K562 (cell line): Measurements from ENCODE around the gene SEH1L. TPM values are rescaled to one million over a fixed set of nuclear protein-coding genes. Genes with fewer than 3 reads are reported as not detected.

Source experiments
- BRCA1 ChIP-seq, 2 experiments: fragments of 450-650 bp in 1 of 2; sonication (generic) in 1 of 2; formaldehyde crosslinking in 1 of 2; IDR thresholded peaks; 2 replicates each; pipeline versions ENCODE4 v1.5.0 to v1.6.1; 2017 to 2020; ENCODE audit warnings: mild to moderate bottlenecking in 1 of 2, missing genetic modification reagents in 1 of 2
- CHD4 ChIP-seq: fragments of 200-600 bp; sonication (generic); IDR thresholded peaks from 3 replicates; pipeline ENCODE4 v1.6.1; 2012; ENCODE audit warnings: low read depth, mild to moderate bottlenecking, mixed read lengths, low read length, inconsistent platforms; ENCODE audit not compliant: insufficient read depth, insufficient replicate concordance, poor library complexity, severe bottlenecking
- CUX1 ChIP-seq: fragments of 200-800 bp; sonication (Bioruptor generic); IDR thresholded peaks from 2 replicates; pipeline ENCODE4 v1.6.1; 2016; ENCODE audit warnings: missing genetic modification characterization, missing compliant biosample characterization
- E2F3 ChIP-seq: fragments of 250-450 bp; sonication (Bioruptor Pico); IDR thresholded peaks from 2 replicates; pipeline ENCODE4 v1.4.0; 2020; ENCODE audit warnings: mild to moderate bottlenecking
- HDGF ChIP-seq: fragments of 450-650 bp; IDR thresholded peaks from 2 replicates; pipeline ENCODE4 v1.6.1; 2016
- RFX5 ChIP-seq: IDR thresholded peaks from 2 replicates; pipeline ENCODE4 v1.6.1; 2011; ENCODE audit warnings: low read depth, mild to moderate bottlenecking, improper control_type of control experiment, low read length
- SRSF1 ChIP-seq: fragments of 200-400 bp; formaldehyde crosslinking; IDR thresholded peaks from 2 replicates; pipeline ENCODE4 v1.6.1; 2017; ENCODE audit warnings: mild to moderate bottlenecking, low read depth, low read length, moderate library complexity
- USF1 ChIP-seq: sonication (generic); formaldehyde crosslinking; IDR thresholded peaks from 2 replicates; pipeline ENCODE4 v1.9.0; 2022; ENCODE audit warnings: mild to moderate bottlenecking, missing genetic modification reagents
- ZC3H11A ChIP-seq: IDR thresholded peaks from 2 replicates; pipeline ENCODE4 v1.6.1; 2012; ENCODE audit warnings: low read depth, low read length, improper control_type of control experiment
- ZC3H4 ChIP-seq: sonication (generic); formaldehyde crosslinking; IDR thresholded peaks from 2 replicates; pipeline ENCODE4 v1.9.0; 2021; ENCODE audit warnings: missing genetic modification reagents, borderline replicate concordance
- ZFX ChIP-seq: sonication (generic); formaldehyde crosslinking; IDR thresholded peaks from 2 replicates; pipeline ENCODE4 v1.8.0; 2022; ENCODE audit warnings: mild to moderate bottlenecking, missing genetic modification reagents, moderate library complexity
- ZNF12 ChIP-seq: sonication (generic); formaldehyde crosslinking; IDR thresholded peaks from 2 replicates; pipeline ENCODE4 v1.4.0; 2020; ENCODE audit warnings: mild to moderate bottlenecking, missing genetic modification reagents
- polyA plus RNA-seq, 8 experiments: library from polyadenylated mRNA; depleted of rRNA in 4 of 8; stranded (reverse) in 5 of 8; unstranded in 3 of 8; fragments of >200 nt; fragmentation: Nextera tagmentation in 2 of 8; fragmentation: Illumina TruSeq in 1 of 8; extraction: Ambion mirVana in 2 of 8; extraction: Trizol in 1 of 8; gene quantifications; 2 replicates each; pipeline versions ENCODE4 v1.2.1 to v1.2.3, GENCODE V29; 2011 to 2014; ENCODE audit warnings: inconsistent platforms in 1 of 8, missing spikeins in 1 of 8
- total RNA-seq, 7 experiments: library from RNA; depleted of rRNA in 6 of 7; stranded (reverse); fragments of >200 nt in 6 of 7; fragmentation: Illumina TruSeq in 2 of 7; extraction: Trizol in 2 of 7; gene quantifications; 2 replicates each; pipeline versions ENCODE4 v1.2.1 to v1.2.3, GENCODE V29; 2011 to 2021; ENCODE audit warnings: low replicate concordance in 1 of 7
- TF ChIP-seq, protein P1 (sequence below): sonication (generic); formaldehyde crosslinking; IDR thresholded peaks from 2 replicates; pipeline ENCODE4 v1.8.0; 2022; ENCODE audit warnings: mild to moderate bottlenecking, low read depth, missing genetic modification reagents
- TF ChIP-seq, protein P2 (sequence below): fragments of 250-450 bp; sonication (Bioruptor Pico); IDR thresholded peaks from 2 replicates; pipeline ENCODE4 v1.6.1; 2021; ENCODE audit warnings: mild to moderate bottlenecking
- TF ChIP-seq, protein P3 (sequence below), 2 experiments: fragments of 150-350 bp in 1 of 2; IDR thresholded peaks; 2 replicates each; pipeline ENCODE4 v1.6.1; 2012 to 2016; ENCODE audit warnings: low read depth in 2 of 2, low read length in 2 of 2, mild to moderate bottlenecking in 1 of 2, moderate library complexity in 1 of 2

SEH1L gene
- total and polyA plus RNA-seq, 9 of the 15 experiments (the other 6 are each of a cell fraction or from before 2014, with no cell fraction given): 62.2 to 180 (median 108) TPM

DNA sequence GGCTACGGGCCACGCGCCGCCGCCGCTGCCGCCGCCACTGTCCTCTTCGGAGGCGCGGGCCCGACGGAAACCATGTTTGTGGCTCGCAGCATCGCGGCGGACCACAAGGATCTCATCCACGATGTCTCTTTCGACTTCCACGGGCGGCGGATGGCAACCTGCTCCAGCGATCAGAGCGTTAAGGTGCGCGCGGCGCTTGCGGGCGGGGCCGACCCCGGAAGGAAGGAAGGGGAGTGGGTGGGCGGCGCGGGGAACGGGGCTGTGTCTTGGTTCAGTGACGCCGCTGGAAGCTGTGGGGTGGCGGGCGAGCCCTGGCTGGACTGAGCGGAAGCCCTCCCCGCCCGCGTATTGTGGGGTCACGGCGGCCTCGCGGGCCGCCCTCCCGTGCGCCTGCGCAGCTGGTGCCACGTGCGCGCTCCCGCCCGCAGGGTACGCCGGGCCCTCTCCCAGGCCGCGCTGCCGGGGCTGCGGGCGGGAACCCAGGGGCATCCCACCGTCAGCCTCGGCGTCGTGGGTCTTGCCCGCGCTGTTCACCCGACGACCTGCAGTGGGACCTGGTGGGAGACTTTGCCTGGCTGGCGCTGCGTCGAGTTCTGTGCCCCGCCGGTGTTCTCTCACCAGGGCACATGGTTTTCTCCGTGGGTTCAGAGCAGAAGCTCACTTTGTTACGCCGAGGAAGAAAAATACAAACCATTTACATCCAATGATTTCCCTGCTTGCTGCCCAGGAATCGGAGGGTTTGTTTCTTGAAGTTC, 416 bp downstream of the SEH1L start (continued):
- TF ChIP-seq, protein P1, sequence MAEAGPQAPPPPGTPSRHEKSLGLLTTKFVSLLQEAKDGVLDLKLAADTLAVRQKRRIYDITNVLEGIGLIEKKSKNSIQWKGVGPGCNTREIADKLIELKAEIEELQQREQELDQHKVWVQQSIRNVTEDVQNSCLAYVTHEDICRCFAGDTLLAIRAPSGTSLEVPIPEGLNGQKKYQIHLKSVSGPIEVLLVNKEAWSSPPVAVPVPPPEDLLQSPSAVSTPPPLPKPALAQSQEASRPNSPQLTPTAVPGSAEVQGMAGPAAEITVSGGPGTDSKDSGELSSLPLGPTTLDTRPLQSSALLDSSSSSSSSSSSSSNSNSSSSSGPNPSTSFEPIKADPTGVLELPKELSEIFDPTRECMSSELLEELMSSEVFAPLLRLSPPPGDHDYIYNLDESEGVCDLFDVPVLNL (CRISPR knock-in tag): peak; percentile 45; the same call in 1 of the 2 replicates
- TF ChIP-seq USF1 (CRISPR knock-in tag) (peak; percentile 76), BRCA1 (IDR thresholded peaks at IDR 0.05) (no peak), BRCA1 (CRISPR knock-in tag; IDR thresholded peaks at IDR 0.05) (no peak), ZFX (peak; percentile 94), SRSF1 (no peak), HDGF (no peak), ZC3H4 (CRISPR knock-in tag) (no peak), RFX5 (no peak), CUX1 (CRISPR knock-in tag) (peak; percentile 93), CHD4 (no peak), ZC3H11A (no peak), ZNF12 (peak; percentile 79; the same call in 1 of the 2 replicates), E2F3 (CRISPR knock-in tag) (peak; percentile 95)
- TF ChIP-seq, protein P2, sequence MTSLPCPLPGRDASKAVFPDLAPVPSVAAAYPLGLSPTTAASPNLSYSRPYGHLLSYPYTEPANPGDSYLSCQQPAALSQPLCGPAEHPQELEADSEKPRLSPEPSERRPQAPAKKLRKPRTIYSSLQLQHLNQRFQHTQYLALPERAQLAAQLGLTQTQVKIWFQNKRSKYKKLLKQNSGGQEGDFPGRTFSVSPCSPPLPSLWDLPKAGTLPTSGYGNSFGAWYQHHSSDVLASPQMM (CRISPR knock-in tag): no peak
- TF ChIP-seq, protein P3, sequence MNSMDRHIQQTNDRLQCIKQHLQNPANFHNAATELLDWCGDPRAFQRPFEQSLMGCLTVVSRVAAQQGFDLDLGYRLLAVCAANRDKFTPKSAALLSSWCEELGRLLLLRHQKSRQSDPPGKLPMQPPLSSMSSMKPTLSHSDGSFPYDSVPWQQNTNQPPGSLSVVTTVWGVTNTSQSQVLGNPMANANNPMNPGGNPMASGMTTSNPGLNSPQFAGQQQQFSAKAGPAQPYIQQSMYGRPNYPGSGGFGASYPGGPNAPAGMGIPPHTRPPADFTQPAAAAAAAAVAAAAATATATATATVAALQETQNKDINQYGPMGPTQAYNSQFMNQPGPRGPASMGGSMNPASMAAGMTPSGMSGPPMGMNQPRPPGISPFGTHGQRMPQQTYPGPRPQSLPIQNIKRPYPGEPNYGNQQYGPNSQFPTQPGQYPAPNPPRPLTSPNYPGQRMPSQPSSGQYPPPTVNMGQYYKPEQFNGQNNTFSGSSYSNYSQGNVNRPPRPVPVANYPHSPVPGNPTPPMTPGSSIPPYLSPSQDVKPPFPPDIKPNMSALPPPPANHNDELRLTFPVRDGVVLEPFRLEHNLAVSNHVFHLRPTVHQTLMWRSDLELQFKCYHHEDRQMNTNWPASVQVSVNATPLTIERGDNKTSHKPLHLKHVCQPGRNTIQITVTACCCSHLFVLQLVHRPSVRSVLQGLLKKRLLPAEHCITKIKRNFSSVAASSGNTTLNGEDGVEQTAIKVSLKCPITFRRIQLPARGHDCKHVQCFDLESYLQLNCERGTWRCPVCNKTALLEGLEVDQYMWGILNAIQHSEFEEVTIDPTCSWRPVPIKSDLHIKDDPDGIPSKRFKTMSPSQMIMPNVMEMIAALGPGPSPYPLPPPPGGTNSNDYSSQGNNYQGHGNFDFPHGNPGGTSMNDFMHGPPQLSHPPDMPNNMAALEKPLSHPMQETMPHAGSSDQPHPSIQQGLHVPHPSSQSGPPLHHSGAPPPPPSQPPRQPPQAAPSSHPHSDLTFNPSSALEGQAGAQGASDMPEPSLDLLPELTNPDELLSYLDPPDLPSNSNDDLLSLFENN (IDR thresholded peaks at IDR 0.05; ENCODE audit: low read depth in 2 of 2, low read length in 2 of 2): no peak
